C4-2B (cell line): ENCODE results near the gene ZGRF1.

Source experiments
- CTCF ChIP-seq: fragments of 450-650 bp; conservative IDR thresholded peaks from 2 replicates; pipeline ENCODE4 v1.5.1; 2017; ENCODE audit warnings: mild to moderate bottlenecking
- ZFX ChIP-seq: fragments of 450-650 bp; IDR thresholded peaks from 2 replicates; pipeline ENCODE4 v1.6.1; 2017

GRCh38 chr4:112591593-112591992 is 45.1 kb downstream of the ZGRF1 start:
- no peak for TF ChIP-seq CTCF
- TF ChIP-seq ZFX: no peak
